Suprapubic skin (tissue), 4 donors: Measurements from ENCODE around the gene MTFR1L. TPM values are rescaled to one million over a fixed set of nuclear protein-coding genes. Genes with fewer than 3 reads are reported as not detected.

Source experiments
- DNase-seq, 2 donors: peaks; one replicate each; pipeline ENCODE4 v3.0.0-alpha.2; 2019; ENCODE audit warnings: low spot score in 2 of 2
- H3K27ac ChIP-seq: fragments of 200-600 bp; sonication (generic); one replicate; pipeline ENCODE4 v1.5.1; 2019
- H3K27me3 ChIP-seq: fragments of 200-600 bp; sonication (generic); one replicate; pipeline ENCODE4 v1.5.1; 2019
- H3K36me3 ChIP-seq: fragments of 200-600 bp; sonication (generic); one replicate; pipeline ENCODE4 v1.5.1; 2019
- H3K4me1 ChIP-seq: fragments of 200-600 bp; sonication (generic); one replicate; pipeline ENCODE4 v1.5.1; 2019
- H3K4me3 ChIP-seq: fragments of 200-600 bp; sonication (generic); one replicate; pipeline ENCODE4 v1.5.1; 2019; ENCODE audit warnings: mild to moderate bottlenecking
- H3K9me3 ChIP-seq: fragments of 200-600 bp; sonication (generic); one replicate; pipeline ENCODE4 v1.5.1; 2019
- CTCF ChIP-seq, 2 donors: fragments of 200-600 bp in 1 of 2; fragments of 450-650 bp in 1 of 2; sonication (generic) in 1 of 2; IDR thresholded peaks; one replicate each; pipeline ENCODE4 v1.5.1; 2016 to 2019; ENCODE audit warnings: antibody characterized with exemption in 2 of 2, mild to moderate bottlenecking in 1 of 2, moderate library complexity in 1 of 2
- EP300 ChIP-seq: sonication (generic); formaldehyde crosslinking; IDR thresholded peaks from one replicate; pipeline ENCODE4 v1.6.1; 2017; ENCODE audit warnings: antibody characterized with exemption
- POLR2A ChIP-seq, 2 donors: fragments of 450-650 bp; IDR thresholded peaks; one replicate each; pipeline ENCODE4 v1.6.1; 2017; ENCODE audit warnings: antibody characterized with exemption in 2 of 2, mild to moderate bottlenecking in 2 of 2, moderate library complexity in 2 of 2
- POLR2AphosphoS5 ChIP-seq, 3 donors: sonication (generic); formaldehyde crosslinking; IDR thresholded peaks; one replicate each; pipeline ENCODE4 v1.6.1; 2017; ENCODE audit warnings: antibody characterized with exemption in 3 of 3
- WGBS: methylation state at CpG from one replicate; pipeline ENCODE4 v1.1.5; 2018; 5-methylcytosine and 5-hydroxymethylcytosine counted together
- total RNA-seq, 4 donors: library from RNA; depleted of rRNA; stranded (reverse); fragments of >200 nt; gene quantifications; one replicate each; pipeline ENCODE4 v1.1.0, GENCODE V29; 2016

The MTFR1L gene
- total RNA-seq, 4 donors from 2014 or later = 35.2 to 79.3 (median 48.1) TPM

- TF ChIP-seq EP300 (no peak), POLR2AphosphoS5 (IDR thresholded peaks at IDR 0.05) (no peak), POLR2A (IDR thresholded peaks at IDR 0.05) (no peak), CTCF (IDR thresholded peaks at IDR 0.05) (no peak)
- Histone ChIP-seq H3K4me3 (no peak overlapping the region), H3K4me1 (peaks cover 12% of the 10 kb centered on the region), H3K36me3 (peaks cover 4% of the 10 kb centered on the region), H3K27me3 (no peaks in the 10 kb centered on the region), H3K9me3 (no peaks in the 10 kb centered on the region), H3K27ac (no peak overlapping the region)
- DNase-seq = no peak
- WGBS = 52% methylated on average over 11 of the region's 11 CpGs
These were observed 32.6 kb upstream of the MTFR1L start for GRCh38 chr1:25786887-25787759.

- Histone ChIP-seq H3K4me3 (no peak overlapping the region), H3K9me3 (no peaks in the 10 kb centered on the region), H3K27me3 (no peaks in the 10 kb centered on the region), H3K27ac (no peak overlapping the region), H3K36me3 (peaks cover 4% of the 10 kb centered on the region), H3K4me1 (peaks cover 12% of the 10 kb centered on the region)
- TF ChIP-seq CTCF (IDR thresholded peaks at IDR 0.05) = no peak
- TF ChIP-seq EP300 = no peak
- no peak for TF ChIP-seq POLR2A (IDR thresholded peaks at IDR 0.05)
- no peak for TF ChIP-seq POLR2AphosphoS5 (IDR thresholded peaks at IDR 0.05)
- 79% methylated on average over 5 of the region's 5 CpGs for WGBS
- no peak for DNase-seq
These were observed 32.0 kb upstream of the MTFR1L start for GRCh38 chr1:25787760-25788166.

- Histone ChIP-seq H3K4me1 (peaks cover 12% of the 10 kb centered on the region), H3K9me3 (no peaks in the 10 kb centered on the region), H3K27me3 (no peaks in the 10 kb centered on the region), H3K4me3 (no peak overlapping the region), H3K36me3 (peaks cover 4% of the 10 kb centered on the region), H3K27ac (no peak overlapping the region)
- no peak for TF ChIP-seq EP300
- 94% methylated on average over 6 of the region's 6 CpGs for WGBS
- DNase-seq = no peak
These were observed 29.3 kb upstream of the MTFR1L start for GRCh38 chr1:25790472-25790871.

- H3K9me3 ChIP-seq = no peaks in the 10 kb centered on the region
- no peaks in the 10 kb centered on the region for H3K27me3 ChIP-seq
- WGBS = 62% methylated on average over 4 of the region's 4 CpGs
- no peak overlapping the region for H3K27ac ChIP-seq
- no peak overlapping the region for H3K4me3 ChIP-seq
- H3K4me1 ChIP-seq = peaks cover 14% of the 10 kb centered on the region
- H3K36me3 ChIP-seq = no peaks in the 10 kb centered on the region
- TF ChIP-seq CTCF (IDR thresholded peaks at IDR 0.05) (no peak), POLR2A (IDR thresholded peaks at IDR 0.05) (no peak), EP300 (no peak), POLR2AphosphoS5 (IDR thresholded peaks at IDR 0.05) (no peak)
- DNase-seq = no peak
These were observed 27.6 kb upstream of the MTFR1L start for GRCh38 chr1:25792115-25792514.

GRCh38 chr1:25793585-25794170 lies 26.1 kb upstream of the MTFR1L start:
- Histone ChIP-seq H3K9me3 (no peaks in the 10 kb centered on the region), H3K27ac (no peak overlapping the region), H3K4me3 (no peak overlapping the region), H3K27me3 (no peaks in the 10 kb centered on the region), H3K4me1 (peaks cover 10% of the 10 kb centered on the region), H3K36me3 (no peaks in the 10 kb centered on the region)
- 58% methylated on average over 7 of the region's 7 CpGs for WGBS
- no peak for DNase-seq
- no peak for TF ChIP-seq POLR2A (IDR thresholded peaks at IDR 0.05)
- TF ChIP-seq EP300 = no peak
- no peak for TF ChIP-seq POLR2AphosphoS5 (IDR thresholded peaks at IDR 0.05)

- H3K4me1 ChIP-seq = peaks cover 12% of the 10 kb centered on the region
- H3K27ac ChIP-seq = no peak overlapping the region
- no peaks in the 10 kb centered on the region for H3K27me3 ChIP-seq
- H3K36me3 ChIP-seq = no peaks in the 10 kb centered on the region
- WGBS = 55% methylated on average over 8 of the region's 8 CpGs
- H3K9me3 ChIP-seq = no peaks in the 10 kb centered on the region
- no peak for DNase-seq
- TF ChIP-seq POLR2AphosphoS5 (IDR thresholded peaks at IDR 0.05) = no peak
- no peak overlapping the region for H3K4me3 ChIP-seq
These were observed 25.4 kb upstream of the MTFR1L start for GRCh38 chr1:25794325-25794724.
